SK-N-SH (cell line): ENCODE data around the gene DPPA3.

Experiments used
- CHD2 ChIP-seq: fragments of 150-350 bp; IDR thresholded peaks from 2 replicates; pipeline ENCODE4 v1.6.1; 2018; ENCODE audit warnings: low read length; ENCODE audit not compliant: partially characterized antibody
- ELF1 ChIP-seq: IDR thresholded peaks from 2 replicates; pipeline ENCODE4 v1.4.0; 2012
- EP300 ChIP-seq, 2 experiments: IDR thresholded peaks; 2 replicates each; pipeline versions ENCODE4 v1.4.0 to v1.6.1; 2012; ENCODE audit warnings: borderline replicate concordance in 1 of 2, low read depth in 1 of 2, low read length in 1 of 2
- FOSL2 ChIP-seq: IDR thresholded peaks from 2 replicates; pipeline ENCODE4 v1.4.0; 2012; ENCODE audit warnings: low read depth, mild to moderate bottlenecking, moderate library complexity, borderline replicate concordance
- FOXJ3 ChIP-seq: sonication (generic); formaldehyde crosslinking; IDR thresholded peaks from 2 replicates; pipeline ENCODE4 v1.5.1; 2020; ENCODE audit warnings: mild to moderate bottlenecking, missing genetic modification reagents
- MXI1 ChIP-seq: IDR thresholded peaks from 2 replicates; pipeline ENCODE4 v1.6.1; 2012; ENCODE audit warnings: mild to moderate bottlenecking, low read depth, low read length, improper control_type of control experiment
- RAD21 ChIP-seq: IDR thresholded peaks from 2 replicates; pipeline ENCODE4 v1.6.1; 2012; ENCODE audit warnings: mild to moderate bottlenecking, low read length
- TF ChIP-seq, protein P1 (sequence below): fragments of 200-600 bp; sonication (generic); IDR thresholded peaks from 2 replicates; pipeline ENCODE4 v1.6.1; 2017; ENCODE audit warnings: antibody characterized with exemption, mild to moderate bottlenecking, moderate library complexity
- TF ChIP-seq, protein P2 (sequence below): IDR thresholded peaks from 2 replicates; pipeline ENCODE4 v1.4.0; 2012; ENCODE audit warnings: low read depth

DNA sequence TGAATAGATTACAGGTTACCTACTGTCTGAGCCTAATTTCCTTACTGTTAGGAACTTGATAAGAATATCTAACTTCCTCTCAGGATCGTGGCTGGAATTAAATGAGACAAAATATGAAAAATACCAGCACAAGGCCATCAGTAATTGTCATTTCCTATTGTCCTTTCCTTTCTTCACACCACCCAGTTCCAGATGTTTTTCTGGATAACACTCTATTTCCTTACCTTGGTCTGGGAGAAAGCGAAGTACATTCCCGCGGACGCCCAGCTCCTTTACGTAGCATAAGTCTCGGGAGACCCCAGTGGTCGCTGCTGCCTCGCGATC lies 16.0 kb upstream of the DPPA3 start:
- no peak for TF ChIP-seq CHD2
- TF ChIP-seq, protein P1, sequence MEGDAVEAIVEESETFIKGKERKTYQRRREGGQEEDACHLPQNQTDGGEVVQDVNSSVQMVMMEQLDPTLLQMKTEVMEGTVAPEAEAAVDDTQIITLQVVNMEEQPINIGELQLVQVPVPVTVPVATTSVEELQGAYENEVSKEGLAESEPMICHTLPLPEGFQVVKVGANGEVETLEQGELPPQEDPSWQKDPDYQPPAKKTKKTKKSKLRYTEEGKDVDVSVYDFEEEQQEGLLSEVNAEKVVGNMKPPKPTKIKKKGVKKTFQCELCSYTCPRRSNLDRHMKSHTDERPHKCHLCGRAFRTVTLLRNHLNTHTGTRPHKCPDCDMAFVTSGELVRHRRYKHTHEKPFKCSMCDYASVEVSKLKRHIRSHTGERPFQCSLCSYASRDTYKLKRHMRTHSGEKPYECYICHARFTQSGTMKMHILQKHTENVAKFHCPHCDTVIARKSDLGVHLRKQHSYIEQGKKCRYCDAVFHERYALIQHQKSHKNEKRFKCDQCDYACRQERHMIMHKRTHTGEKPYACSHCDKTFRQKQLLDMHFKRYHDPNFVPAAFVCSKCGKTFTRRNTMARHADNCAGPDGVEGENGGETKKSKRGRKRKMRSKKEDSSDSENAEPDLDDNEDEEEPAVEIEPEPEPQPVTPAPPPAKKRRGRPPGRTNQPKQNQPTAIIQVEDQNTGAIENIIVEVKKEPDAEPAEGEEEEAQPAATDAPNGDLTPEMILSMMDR, result no peak
- TF ChIP-seq FOSL2, result no peak
- no peak for TF ChIP-seq MXI1
- no peak for TF ChIP-seq FOXJ3 (CRISPR knock-in tag)
- no peak for TF ChIP-seq EP300 (IDR thresholded peaks at IDR 0.05; ENCODE audit: borderline replicate concordance in 1 of 2, low read depth in 1 of 2, low read length in 1 of 2)
- no peak for TF ChIP-seq ELF1
- TF ChIP-seq, protein P2, sequence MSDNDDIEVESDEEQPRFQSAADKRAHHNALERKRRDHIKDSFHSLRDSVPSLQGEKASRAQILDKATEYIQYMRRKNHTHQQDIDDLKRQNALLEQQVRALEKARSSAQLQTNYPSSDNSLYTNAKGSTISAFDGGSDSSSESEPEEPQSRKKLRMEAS, result no peak
- no peak for TF ChIP-seq RAD21
